Jurkat, Clone E6-1 (cell line): ENCODE data around the gene EEF1G.
"Not testable (repeated sequence)": the region's sequence is repeated elsewhere in the genome, so short reads cannot be mapped to it uniquely, and the experiment has no call there.

Experiments used
- DNase-seq: peaks from one replicate; pipeline ENCODE4 v3.0.0-alpha.2; 2011; ENCODE audit warnings: low read depth, low spot score
- H3K4me3 ChIP-seq: 2 replicates; pipeline ENCODE4 v1.5.1; 2011; ENCODE audit warnings: mild to moderate bottlenecking, low read length, control low read depth, moderate library complexity

The EEF1G gene

DNA sequence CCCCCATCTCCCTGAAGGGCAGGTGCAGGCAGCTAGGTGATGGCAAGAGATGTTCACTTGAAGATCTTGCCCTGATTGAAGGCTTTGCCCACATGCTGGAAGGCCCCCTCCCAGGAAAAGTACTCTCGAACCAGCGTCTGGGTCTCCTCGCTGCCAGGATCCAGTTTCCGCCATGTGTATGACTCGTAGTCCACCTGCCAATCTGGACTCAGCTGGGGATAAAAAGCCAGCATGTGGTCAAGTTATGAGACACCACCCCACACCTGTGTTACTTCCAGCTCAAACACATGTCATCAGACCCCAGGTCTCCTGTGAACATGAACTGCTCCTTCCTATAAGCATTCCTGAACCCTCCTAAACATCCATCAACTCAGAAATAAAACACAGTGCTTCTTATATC is 14.1 kb downstream of the EEF1G start:
- DNase-seq, H3K4me3 ChIP-seq: not testable (repeated sequence)

DNA sequence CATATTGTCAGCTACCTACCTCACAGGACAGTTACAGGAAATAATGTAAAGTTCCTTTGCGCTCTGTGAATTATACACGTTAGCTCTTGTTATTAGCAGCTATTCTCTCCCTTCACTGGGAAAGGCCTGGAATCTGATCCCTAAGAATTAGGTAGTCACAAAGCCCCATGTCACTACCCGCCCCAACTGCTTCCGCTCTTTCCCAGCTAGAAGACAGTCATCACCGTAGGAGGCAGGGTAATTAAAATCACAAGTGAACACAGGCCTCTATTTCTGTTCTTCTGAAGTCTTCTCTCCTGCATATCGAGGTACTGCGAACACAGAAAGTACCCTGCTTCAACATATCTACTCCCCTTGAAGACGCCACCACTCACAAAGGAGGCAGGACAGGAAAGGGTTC is 14.5 kb downstream of the EEF1G start:
- DNase-seq, result no peak
- H3K4me3 ChIP-seq, result no peak overlapping the region

DNA sequence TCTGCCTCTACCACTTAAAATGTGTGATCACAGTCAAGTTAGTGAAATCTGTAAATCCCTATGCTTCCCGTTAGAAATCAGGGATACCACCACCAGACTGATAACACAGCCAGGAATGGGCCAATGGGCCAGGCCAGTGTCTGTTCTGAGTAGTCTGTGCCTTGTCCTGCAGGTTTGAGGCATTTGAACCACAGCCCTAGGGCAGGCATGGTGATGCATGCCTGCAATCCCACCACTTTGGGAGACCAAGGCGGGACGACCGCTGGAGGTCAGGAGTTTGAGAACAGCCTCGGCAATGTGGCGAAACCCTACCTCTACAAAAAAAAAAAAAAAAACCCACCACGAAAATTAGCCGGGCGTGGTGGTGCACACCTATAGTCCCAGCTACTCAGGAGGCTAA is 15.0 kb downstream of the EEF1G start:
- DNase-seq, result no peak
- no peak overlapping the region for H3K4me3 ChIP-seq

DNA sequence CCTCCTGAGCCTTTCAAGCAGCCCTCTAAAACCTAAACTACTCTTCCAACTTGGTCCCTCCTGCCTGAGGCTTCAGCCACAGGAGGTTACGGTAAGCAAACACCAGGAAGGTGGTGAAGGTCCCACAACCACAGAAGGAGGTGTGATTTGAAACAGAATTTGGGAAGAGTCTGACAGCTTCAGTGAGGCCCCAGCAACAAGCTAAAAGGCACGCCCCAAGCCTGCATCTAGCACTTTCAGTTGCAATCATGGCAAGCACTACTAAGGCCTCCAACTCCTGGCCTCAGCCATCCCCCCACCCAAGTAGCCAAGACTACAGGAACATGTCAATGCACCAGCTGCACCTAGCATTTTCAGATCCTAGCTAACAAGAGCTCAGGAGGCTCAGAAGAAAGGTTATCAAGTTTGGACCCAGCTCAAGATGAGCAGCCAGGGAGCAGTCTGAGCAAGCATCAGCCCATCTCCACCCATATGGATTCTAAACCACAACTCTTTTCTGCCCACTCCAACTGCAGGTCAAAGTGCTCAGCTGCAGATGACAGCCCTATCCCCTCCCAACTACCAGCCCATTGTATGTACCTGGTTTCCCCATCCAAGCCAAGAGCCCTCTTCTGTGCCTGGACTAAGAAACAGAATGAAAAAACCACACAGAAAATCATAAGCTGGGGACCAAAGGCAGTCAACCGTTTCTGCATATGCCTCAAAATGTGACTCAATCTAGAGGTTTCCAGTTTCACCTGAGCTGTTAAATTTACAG is 16.6 kb downstream of the EEF1G start:
- peak; percentile 90 for DNase-seq
- peak overlapping the region; percentile 20 for H3K4me3 ChIP-seq

DNA sequence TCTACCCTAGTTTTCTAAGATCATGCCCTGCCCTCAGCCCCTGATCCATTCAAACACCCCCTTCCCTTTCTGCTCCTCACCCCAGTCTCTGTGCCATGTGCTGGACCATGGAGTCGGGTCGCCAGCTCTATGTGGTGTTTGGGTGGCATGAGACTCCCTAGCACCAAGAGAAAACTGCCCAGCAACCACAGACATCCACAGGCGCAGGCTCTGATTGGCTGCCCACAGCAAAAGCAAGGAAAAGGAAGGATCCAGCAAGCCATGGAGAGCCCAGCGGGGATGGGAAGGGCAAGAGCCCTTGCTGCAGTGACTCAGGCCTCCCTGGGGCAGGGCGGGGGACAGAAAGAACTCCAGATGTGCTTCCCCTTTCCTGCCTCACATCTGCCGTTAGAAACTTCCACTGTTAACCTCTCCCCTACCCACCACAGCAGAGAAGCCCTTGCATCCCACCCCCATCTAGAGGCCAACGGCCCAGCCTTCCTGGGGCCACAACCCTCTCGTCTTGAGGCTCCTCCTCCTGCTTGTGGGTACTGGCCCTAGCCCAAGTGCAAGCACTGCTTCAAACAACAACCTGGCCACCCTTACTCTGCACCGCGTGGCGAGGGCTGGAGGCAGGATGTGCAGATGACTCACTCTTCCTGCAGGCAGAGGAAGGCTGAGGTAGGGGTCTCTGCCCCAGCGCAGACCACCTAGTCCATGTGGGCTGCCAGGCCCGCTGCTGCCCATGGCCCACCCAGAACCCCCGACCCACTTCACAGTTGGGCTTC is 17.4 kb downstream of the EEF1G start:
- DNase-seq, result peak; percentile 96
- H3K4me3 ChIP-seq, result peak overlapping the region; percentile 43

DNA sequence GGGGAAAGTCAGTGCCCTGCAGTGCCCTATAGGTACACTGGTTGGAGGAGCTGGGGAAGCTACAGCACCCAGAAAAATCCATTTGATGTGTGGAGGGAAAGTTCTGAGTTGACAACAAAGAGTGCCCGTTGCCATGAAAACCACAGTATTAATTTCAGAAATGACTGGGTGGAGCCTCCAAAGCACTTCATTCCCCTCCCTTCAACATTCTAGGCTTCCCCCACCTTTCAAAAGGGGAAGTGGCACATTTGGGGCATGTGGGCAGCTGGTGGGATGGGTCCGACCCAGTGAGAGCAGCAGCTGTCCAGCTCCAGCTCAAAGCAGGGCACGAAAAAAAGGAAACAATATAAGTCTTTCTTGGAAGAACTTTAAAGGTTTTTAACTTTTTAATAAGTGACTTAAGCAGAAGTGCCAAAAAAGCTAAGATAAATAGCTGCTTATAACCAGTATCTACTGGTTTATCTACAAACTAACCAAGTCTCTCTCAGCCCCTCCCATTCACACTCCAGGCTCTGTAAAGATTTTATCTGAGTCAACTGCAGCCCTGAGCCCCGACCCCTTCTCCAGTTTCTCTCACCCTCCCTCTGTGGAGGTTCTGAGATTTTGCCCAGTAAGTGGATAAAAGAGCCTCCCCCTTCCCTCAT is 18.1 kb downstream of the EEF1G start:
- DNase-seq, result peak; percentile 88
- peak overlapping the region; percentile 43 for H3K4me3 ChIP-seq

DNA sequence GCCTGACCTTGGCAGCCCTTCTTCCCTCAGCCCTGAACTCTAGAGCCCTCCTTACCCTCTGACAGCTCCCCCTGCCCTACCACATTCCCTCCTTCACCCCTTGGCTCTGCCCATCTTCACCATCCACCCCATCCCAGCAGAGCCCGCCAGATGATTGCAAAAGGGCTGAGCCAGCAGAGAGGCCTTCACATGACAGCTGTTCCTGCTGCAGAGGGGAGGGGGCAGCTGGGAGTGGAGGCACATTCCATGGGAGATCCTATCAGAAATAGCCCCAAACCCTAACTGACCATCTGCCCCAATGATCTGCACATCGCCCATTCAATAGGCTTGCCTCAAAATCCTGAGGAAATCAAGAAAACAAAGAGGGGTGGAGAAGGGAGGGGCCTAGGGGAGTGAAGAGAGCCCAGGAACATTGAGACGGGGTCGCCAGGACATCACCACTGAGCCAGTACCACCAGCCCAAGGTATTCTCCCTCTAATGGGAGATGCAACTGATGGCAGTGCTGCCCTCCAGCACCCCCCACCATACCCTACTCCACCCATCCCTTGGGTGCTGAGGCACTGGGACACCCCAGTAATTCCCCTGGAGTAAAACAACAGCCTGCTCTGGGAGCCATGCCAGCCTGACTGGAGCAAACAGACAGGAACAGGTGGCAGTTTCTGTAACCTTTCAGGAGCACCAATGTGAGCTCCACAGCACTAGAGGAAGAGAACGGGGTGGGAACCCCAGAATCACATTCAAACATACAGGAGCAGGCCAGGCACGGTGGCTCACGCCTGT is 19.1 kb downstream of the EEF1G start:
- no peak for DNase-seq
- H3K4me3 ChIP-seq, result no peak overlapping the region

DNA sequence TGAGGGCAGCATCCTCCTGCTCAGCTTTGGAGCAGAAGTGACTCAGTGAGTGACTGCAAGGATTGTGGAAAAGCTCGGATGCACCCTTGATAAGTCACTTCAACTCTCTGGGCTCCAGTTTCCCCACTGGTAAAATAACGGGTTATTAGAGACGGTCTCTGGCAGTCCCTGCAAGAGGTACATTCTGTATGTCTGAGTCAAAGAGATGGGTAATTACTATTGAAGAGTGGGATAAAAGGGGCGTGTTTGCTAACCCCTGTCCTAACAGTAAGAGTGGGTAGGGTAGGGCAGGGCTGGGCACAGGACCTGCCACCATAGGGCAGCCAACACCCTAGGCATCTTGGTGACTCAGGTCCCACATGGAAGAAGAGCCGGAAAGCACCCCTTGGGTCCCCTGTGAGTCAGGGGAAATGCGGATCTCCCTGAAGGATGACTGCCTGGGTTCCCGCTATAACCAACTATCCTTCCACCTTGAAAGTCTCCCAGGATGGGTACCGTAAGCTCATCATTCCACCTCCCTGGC is 19.8 kb downstream of the EEF1G start:
- H3K4me3 ChIP-seq, result no peak overlapping the region

DNA sequence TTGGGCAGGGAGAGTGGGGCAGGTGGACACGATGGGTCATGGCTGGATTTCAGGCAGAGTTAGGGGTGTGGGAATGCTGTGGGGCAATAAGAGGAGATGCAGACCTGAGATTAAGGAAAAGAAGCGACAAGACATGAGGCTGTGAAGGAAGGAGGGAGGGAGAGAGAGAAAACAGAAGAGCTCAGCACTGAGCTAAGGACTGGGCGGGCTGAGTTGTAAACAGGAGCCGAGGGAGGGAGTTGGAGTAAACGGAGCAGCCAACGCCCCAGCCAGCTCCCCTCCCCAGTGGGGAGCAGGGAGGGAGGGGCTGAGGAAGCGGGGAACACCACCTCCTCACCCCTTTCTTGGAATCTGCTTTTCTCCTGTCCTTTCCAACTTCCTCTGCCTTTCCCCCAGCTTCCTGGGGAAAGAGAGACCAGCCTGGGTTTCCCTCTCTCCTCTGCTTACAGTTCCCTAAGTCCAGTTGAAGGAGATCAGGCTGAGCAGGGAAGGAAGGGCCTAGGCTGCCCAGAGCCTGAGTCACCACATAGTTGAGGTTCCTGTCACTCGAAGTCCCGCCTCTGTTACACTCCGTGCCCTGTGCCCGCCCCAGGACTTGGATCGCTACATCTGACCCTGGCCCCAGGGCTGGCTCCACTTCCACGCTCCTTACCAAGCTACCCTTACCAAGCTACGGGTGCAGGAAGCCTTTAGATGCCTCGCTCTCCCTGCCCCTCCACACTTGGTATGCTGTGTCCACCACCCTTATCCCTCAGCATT is 20.4 kb downstream of the EEF1G start:
- H3K4me3 ChIP-seq, result no peak overlapping the region
- no peak for DNase-seq

More for the DNA sequence above, 19.8 kb downstream of the EEF1G start:
- no peak for DNase-seq

DNA sequence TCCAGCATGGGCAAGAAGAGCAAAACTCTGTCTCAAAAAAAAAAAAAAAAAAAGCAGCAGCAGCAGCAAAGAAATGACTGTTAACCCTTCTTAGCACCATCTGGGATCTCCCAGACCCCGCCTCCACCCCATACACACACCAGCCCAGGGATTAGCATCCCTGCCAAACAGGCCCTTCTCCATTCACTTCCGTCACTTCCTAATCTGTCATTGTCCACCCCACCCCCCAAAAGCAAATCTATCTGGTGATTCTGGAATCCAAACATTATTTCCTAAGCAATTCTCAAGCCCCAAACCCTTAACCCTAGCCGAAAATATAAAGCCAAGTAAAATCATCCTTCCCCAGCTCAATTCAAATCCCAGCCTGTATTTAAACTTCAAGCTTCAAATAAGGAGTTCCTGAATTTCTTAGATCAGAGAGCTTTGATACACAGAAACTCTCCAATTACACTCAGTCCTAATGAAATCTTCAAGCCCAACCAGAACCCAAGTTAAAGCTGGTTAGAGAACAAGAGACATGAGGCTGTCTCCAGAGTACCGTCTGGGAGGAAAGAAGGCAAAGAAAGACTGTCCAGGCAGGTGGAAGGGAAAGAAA is 21.1 kb downstream of the EEF1G start:
- DNase-seq, result no peak
- H3K4me3 ChIP-seq, result no peak overlapping the region

DNA sequence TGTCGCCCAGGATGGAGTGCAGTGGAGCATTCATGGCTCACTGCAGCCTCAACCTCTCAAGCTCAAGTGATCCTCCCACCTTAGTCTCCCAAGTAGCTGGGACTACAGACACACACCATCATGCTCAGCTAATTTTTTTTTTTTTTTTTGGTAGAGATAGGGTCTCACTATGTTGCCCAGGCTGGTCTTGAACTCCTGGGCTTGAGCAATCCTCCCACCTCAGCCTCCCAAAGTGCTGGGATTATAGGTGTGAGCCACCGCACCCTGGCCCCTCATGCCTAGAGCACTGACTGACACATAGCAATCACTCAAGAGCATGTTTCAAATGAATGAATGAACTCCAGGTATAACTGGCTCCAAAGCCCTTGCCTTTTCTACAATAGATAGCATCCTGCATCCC is 23.2 kb downstream of the EEF1G start:
- H3K4me3 ChIP-seq, DNase-seq: not testable (repeated sequence)

DNA sequence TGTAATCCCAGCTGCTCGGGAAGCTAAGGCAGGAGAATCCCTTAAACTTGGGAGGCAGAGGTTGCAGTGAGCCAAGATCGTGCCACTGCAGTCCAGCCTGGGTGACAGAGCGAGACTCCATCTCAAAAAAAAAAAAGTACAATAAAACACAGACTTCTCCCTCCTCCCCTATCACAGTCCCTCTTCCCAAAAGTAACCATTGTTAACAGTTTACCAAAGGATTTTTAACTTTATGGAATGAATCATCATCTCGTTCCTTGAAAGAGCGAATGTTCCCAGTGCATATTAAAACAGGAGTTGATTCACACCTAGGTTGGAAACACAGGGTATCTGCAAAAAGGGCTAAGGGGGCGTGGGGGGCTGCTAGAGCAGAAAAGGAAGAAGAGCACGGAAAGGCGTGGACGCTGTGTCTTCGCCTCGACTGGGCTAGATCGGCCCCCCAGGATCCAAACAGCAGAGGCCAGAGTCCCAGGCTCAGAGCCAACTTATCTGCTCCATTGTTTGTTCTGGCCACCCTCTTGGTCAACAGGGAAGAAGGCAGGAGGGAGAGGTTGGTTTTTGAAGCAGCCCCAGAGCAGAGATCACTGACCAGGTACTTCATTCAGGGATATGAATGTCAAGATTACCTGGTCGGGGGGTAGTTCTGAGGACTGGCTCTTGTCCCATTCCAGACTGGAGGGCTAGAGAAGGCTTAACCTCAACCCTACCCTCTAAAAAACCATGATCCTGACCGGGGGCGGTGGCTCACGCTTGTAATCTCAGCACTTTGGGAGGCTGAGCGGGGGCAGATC is 25.0 kb downstream of the EEF1G start:
- no peak for DNase-seq
- no peak overlapping the region for H3K4me3 ChIP-seq

DNA sequence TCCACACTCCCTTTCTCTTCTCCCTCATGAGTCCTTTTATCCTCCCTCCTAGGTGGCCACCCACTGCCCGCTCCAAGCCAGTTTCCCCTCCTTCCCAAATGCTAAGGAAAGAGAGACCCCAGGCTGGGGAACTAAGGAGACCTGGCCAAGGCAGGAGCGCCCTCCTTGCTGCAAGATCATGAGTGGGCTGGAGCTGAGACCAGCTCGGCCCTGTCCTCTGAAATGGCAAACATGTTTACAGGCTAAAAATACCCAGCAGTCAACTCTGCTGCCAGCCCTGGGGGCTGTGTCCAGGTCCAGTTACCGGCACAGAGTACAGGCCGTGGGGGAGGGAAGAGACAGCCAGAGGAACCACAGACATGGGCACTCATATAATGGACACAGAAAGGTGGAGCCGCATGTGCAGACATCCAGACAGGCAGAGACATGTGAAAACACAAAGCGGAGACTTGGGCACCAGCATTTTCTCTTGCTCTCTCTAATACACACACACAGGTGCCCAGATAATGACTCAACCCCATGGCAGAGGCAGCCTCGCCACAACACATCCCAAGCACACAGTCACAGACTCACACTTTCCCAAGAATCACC is 25.9 kb downstream of the EEF1G start:
- no peak overlapping the region for H3K4me3 ChIP-seq
- DNase-seq, result no peak

DNA sequence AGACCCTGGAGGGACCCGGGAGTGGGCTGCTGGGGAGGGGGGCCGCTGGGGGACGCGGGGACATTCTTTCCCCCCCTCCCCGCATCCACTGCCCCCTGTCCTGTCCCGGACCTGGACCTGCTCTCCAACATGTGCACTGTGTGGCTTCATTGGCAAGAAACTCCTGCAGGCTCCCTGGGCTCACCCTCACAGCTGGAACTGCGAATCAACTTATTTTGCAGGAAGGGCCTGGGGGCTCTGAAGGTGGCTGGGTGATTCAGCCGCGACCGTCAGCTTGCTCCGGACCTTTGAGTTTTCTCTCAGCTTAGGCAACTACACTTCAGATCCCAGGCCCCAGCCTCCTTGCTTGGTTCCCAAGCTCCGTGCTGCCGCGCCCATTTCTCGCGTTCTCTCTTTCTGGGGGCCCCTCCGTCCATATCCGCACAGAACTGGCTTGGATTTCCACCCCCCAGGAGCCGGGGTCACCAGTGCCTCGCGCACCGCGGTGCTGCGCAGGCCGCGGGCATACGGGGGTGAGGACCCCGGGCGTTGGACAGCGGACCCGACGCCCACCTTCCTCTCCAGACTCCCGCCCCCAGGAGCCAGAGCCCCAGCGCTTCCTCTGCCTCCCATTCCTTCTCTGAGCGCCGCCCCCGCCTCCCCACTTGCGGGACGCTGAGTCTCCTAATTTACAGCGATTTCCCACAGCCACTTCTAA is 26.6 kb downstream of the EEF1G start:
- DNase-seq, result no peak
- no peak overlapping the region for H3K4me3 ChIP-seq

DNA sequence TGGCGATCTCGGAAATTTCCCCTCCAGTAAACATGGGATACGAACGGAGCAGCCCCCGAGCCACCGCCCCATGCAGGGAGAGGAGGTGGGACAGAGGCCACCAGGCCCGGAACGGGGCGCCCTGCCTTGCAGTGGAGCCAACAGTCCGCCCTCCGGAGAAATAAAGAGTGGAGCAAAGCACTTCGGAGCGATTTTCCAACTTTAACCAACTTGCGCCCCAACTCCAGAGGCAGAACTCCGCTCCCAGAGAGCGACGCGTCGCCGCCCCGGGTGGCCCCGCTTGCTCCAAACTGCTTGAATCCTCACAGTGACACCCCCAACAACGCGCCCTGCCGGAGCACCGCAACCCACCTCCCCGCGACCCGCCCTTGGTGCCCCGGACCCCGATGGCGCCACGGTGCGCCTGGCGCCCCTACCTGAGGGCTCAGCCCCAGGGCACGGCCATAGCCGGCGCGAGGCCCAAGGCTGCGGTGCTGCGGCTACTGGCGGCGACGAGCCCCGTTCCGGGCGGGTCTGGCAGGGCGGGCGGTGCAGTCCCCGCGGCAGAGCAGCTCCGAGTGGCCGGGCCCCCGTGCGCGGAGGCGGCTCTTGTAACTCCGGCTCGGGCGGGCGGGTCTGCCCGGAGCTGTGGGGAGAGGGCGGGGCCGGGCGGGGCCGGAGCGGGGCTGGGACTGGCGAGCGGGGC is 27.3 kb downstream of the EEF1G start, which contains the start of gene AHNAK:
Gene AHNAK (minus strand): TSS at position 563 of the 685 bp plus-strand sequence. CDS start 10,708 bp downstream, outside the sequence.
- H3K4me3 ChIP-seq, result peak within 1 kb of the TSS; percentile 16
- no peak for DNase-seq
